HEK293 (cell line): ENCODE results near the gene FRY.

Source experiments
- CTCF ChIA-PET: fragments of 350-600 bp; formaldehyde crosslinking; extraction: SDS; loops from one replicate; lab custom pipeline; 2021; ENCODE audit warnings: antibody characterized with exemption; lab: Yijun Ruan, JAX
- POLR2A ChIA-PET: fragments of 300-600 bp; formaldehyde crosslinking; extraction: SDS; loops from one replicate; lab custom pipeline; 2020; ENCODE audit warnings: antibody characterized with exemption, inconsistent platforms; lab: Yijun Ruan, JAX
- H3K27ac ChIP-seq: fragments of 200-500 bp; sonication (Bioruptor generic); 2 replicates; pipeline ENCODE4 v1.5.1; 2014; ENCODE audit warnings: low read depth, low read length, control low read depth, inconsistent platforms; ENCODE audit errors: extremely low read depth
- H3K36me3 ChIP-seq, 2 experiments: fragments of 200-500 bp in 1 of 2; sonication (Bioruptor generic) in 1 of 2; 1 replicate in 1 of 2; 2 replicates in 1 of 2; pipeline ENCODE4 v1.5.1; 2014 to 2017; ENCODE audit warnings: inconsistent platforms in 2 of 2, low read length in 2 of 2; ENCODE audit not compliant: control insufficient read depth in 2 of 2, insufficient read depth in 1 of 2
- H3K4me1 ChIP-seq: fragments of 200-500 bp; sonication (Bioruptor generic); 2 replicates; pipeline ENCODE4 v1.5.1; 2014; ENCODE audit warnings: mild to moderate bottlenecking, low read length, inconsistent platforms; ENCODE audit not compliant: control insufficient read depth, insufficient read depth
- H3K4me3 ChIP-seq: 2 replicates; pipeline ENCODE4 v1.5.1; 2011; ENCODE audit warnings: low read depth, mild to moderate bottlenecking, control low read depth, low read length, moderate library complexity
- H3K9me3 ChIP-seq: fragments of 200-500 bp; sonication (Bioruptor generic); 2 replicates; pipeline ENCODE4 v1.5.1; 2014; ENCODE audit warnings: low read depth, low read length, inconsistent platforms; ENCODE audit not compliant: control insufficient read depth, insufficient read depth
- CTCF ChIP-seq: fragments of 450-650 bp; formaldehyde crosslinking; IDR thresholded peaks from 2 replicates; pipeline ENCODE4 v1.5.1; 2016; ENCODE audit warnings: missing biosample characterization, missing genetic modification characterization
- KLF1 ChIP-seq: fragments of 450-650 bp; formaldehyde crosslinking; IDR thresholded peaks from 2 replicates; pipeline ENCODE4 v1.5.1; 2016; ENCODE audit warnings: missing biosample characterization, missing genetic modification characterization
- SCRT1 ChIP-seq: fragments of 450-650 bp; formaldehyde crosslinking; IDR thresholded peaks from 2 replicates; pipeline ENCODE4 v1.5.1; 2016; ENCODE audit warnings: missing biosample characterization, missing genetic modification characterization, borderline replicate concordance
- SP3 ChIP-seq: fragments of 450-650 bp; formaldehyde crosslinking; IDR thresholded peaks from 2 replicates; pipeline ENCODE4 v1.5.1; 2016; ENCODE audit warnings: missing biosample characterization, missing genetic modification characterization
- SP7 ChIP-seq: fragments of 450-650 bp; formaldehyde crosslinking; IDR thresholded peaks from 2 replicates; pipeline ENCODE4 v1.5.1; 2016; ENCODE audit warnings: missing biosample characterization, missing genetic modification characterization
- ZBTB49 ChIP-seq: fragments of 450-650 bp; formaldehyde crosslinking; IDR thresholded peaks from 2 replicates; pipeline ENCODE4 v1.5.1; 2016; ENCODE audit warnings: missing biosample characterization, missing genetic modification characterization, low read depth
- ZBTB8A ChIP-seq: fragments of 450-650 bp; formaldehyde crosslinking; IDR thresholded peaks from 2 replicates; pipeline ENCODE4 v1.5.1; 2016; ENCODE audit warnings: missing biosample characterization, missing genetic modification characterization
- ZNF174 ChIP-seq: fragments of 450-650 bp; formaldehyde crosslinking; IDR thresholded peaks from 2 replicates; pipeline ENCODE4 v1.5.0; 2017; ENCODE audit warnings: missing biosample characterization, mild to moderate bottlenecking, missing genetic modification characterization
- ZNF274 ChIP-seq, 2 experiments: fragments of 200-500 bp in 1 of 2; fragments of 450-650 bp in 1 of 2; sonication (Bioruptor generic) in 1 of 2; formaldehyde crosslinking in 1 of 2; IDR thresholded peaks; 2 replicates each; pipeline versions ENCODE4 v1.5.1 to v1.6.1; 2014 to 2016; ENCODE audit warnings: borderline replicate concordance in 1 of 2, inconsistent platforms in 1 of 2, low read length in 1 of 2, missing biosample characterization in 1 of 2, missing genetic modification characterization in 1 of 2
- ZNF423 ChIP-seq: fragments of 450-650 bp; formaldehyde crosslinking; IDR thresholded peaks from 2 replicates; pipeline ENCODE4 v1.5.1; 2016; ENCODE audit warnings: missing biosample characterization, missing genetic modification characterization
- ZNF529 ChIP-seq: fragments of 450-650 bp; formaldehyde crosslinking; IDR thresholded peaks from 2 replicates; pipeline ENCODE4 v1.5.1; 2017; ENCODE audit warnings: missing genetic modification characterization, missing biosample characterization; ENCODE audit not compliant: insufficient replicate concordance
- ZNF549 ChIP-seq: fragments of 450-650 bp; IDR thresholded peaks from 2 replicates; pipeline ENCODE4 v1.5.1; 2018; ENCODE audit warnings: missing biosample characterization, missing genetic modification characterization, mild to moderate bottlenecking, inconsistent platforms, moderate library complexity
- ZNF600 ChIP-seq: fragments of 450-650 bp; formaldehyde crosslinking; IDR thresholded peaks from 2 replicates; pipeline ENCODE4 v1.5.1; 2016; ENCODE audit warnings: missing biosample characterization, missing genetic modification characterization
- ZNF654 ChIP-seq: fragments of 450-650 bp; formaldehyde crosslinking; IDR thresholded peaks from 2 replicates; pipeline ENCODE4 v1.5.1; 2016; ENCODE audit warnings: low read depth, missing biosample characterization, missing genetic modification characterization
- ZNF791 ChIP-seq: fragments of 450-650 bp; formaldehyde crosslinking; IDR thresholded peaks from 2 replicates; pipeline ENCODE4 v1.5.1; 2016; ENCODE audit warnings: missing biosample characterization, missing genetic modification characterization
- TF ChIP-seq, protein P1 (sequence below): fragments of 450-650 bp; formaldehyde crosslinking; IDR thresholded peaks from 2 replicates; pipeline ENCODE4 v1.5.1; 2016; ENCODE audit warnings: missing biosample characterization, missing genetic modification characterization
- TF ChIP-seq, protein P2 (sequence below): fragments of 450-650 bp; formaldehyde crosslinking; IDR thresholded peaks from 2 replicates; pipeline ENCODE4; 2016; ENCODE audit warnings: missing biosample characterization, missing genetic modification characterization

Gene FRY

GRCh38 chr13:32016631-32017030 lies 14.9 kb upstream of the FRY start (continued):
- TF ChIP-seq ZNF274 (IDR thresholded peaks at IDR 0.05; ENCODE audit: low read length) (no peak), ZNF274 (tag by site-specific recombination; IDR thresholded peaks at IDR 0.05; ENCODE audit: borderline replicate concordance) (no peak), SP7 (tag by site-specific recombination) (no peak)
- TF ChIP-seq, all 188 proteins: peak for 0

GRCh38 chr13:32017474-32017873 lies 14.1 kb upstream of the FRY start:
- CTCF ChIA-PET, result interaction anchor here (0.6 kb wide), 1 partner anchor 150 kb away, joined by 3 read pairs; no protein-coding TSS in a partner anchor

DNA sequence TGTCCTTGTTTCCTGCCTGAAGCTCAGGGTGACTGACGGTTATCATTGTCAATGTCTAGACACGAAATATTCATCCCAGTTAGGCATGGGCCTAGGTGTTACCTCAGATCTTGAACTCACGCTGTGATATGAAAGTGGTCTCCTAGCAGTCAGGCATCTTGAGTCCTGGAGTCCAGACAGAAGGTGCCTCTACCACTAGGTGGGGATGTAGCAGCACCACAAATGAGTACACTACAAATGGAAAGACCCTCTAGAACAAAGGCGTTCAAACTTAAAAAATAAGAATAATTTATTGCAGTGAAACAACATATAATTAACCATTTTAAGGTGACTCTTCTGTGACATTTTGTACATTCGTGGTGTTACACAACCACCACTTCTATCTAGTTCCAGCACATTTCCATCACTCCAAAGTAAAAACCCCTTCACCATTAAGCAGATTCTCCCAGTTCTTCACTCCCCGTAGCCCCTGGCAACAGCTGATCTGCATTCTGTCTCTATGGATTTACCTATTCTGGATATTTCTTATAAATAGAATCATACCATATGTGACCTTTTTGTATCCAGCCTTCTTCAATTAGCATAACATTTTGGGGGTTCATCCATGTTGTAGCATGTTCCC lies 11.9 kb upstream of the FRY start:
- ChIA-PET POLR2A (no interaction called here), CTCF (interaction anchor here (0.6 to 2.0 kb wide), 9 partner anchors 8 to 561 kb away, joined by 3 to 7 read pairs (median 3); no protein-coding TSS in a partner anchor)
- Histone ChIP-seq H3K4me3 (no peak overlapping the region), H3K36me3 (no peaks in the 10 kb centered on the region), H3K4me1 (no peaks in the 10 kb centered on the region), H3K9me3 (no peaks in the 10 kb centered on the region), H3K27ac (no peak overlapping the region)
- TF ChIP-seq ZNF654 (tag by site-specific recombination) (peak; percentile 72), CTCF (tag by site-specific recombination) (peak; percentile 30; the same call in 1 of the 2 replicates), ZBTB8A (tag by site-specific recombination) (no peak)

More at GRCh38 chr13:32017474-32017873, 14.1 kb upstream of the FRY start:
- no peaks in the 10 kb centered on the region for H3K9me3 ChIP-seq
- POLR2A ChIA-PET, result no interaction called here
- no peak overlapping the region for H3K27ac ChIP-seq
- TF ChIP-seq, protein P1, sequence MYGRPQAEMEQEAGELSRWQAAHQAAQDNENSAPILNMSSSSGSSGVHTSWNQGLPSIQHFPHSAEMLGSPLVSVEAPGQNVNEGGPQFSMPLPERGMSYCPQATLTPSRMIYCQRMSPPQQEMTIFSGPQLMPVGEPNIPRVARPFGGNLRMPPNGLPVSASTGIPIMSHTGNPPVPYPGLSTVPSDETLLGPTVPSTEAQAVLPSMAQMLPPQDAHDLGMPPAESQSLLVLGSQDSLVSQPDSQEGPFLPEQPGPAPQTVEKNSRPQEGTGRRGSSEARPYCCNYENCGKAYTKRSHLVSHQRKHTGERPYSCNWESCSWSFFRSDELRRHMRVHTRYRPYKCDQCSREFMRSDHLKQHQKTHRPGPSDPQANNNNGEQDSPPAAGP (tag by site-specific recombination), result no peak
- no peak for TF ChIP-seq ZBTB49 (tag by site-specific recombination)
- no peak for TF ChIP-seq ZNF549 (tag by site-specific recombination)
- TF ChIP-seq SP3, result no peak
- no peak for TF ChIP-seq ZNF529
- TF ChIP-seq ZNF600 (tag by site-specific recombination), result no peak
- TF ChIP-seq SCRT1 (tag by site-specific recombination), result no peak
- no peak for TF ChIP-seq ZNF174 (tag by site-specific recombination)
- no peaks in the 10 kb centered on the region for H3K36me3 ChIP-seq
- H3K4me3 ChIP-seq, result no peak overlapping the region
- no peaks in the 10 kb centered on the region for H3K4me1 ChIP-seq

DNA sequence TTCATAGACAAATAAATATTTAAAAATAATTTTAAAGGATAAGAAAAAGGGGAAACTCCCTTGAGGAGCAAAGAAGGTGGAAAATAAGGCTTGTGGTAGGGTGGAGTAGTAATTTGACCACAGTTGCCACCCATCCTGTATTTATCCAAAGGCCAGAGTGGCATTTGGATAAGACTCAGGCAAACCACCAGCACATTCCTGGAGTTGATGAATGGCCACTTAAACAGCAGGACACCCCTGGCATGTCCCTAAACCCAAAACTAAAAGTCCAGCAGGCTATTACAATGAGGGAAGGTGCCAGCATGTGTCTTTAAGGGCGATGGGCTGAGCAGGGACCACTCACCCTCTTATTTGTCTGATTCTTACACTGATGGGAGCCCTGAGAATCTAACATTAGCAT lies 9.8 kb upstream of the FRY start:
- H3K36me3 ChIP-seq, result no peaks in the 10 kb centered on the region
- no peak overlapping the region for H3K27ac ChIP-seq
- H3K4me3 ChIP-seq, result no peak overlapping the region
- no peak for TF ChIP-seq ZNF791
- TF ChIP-seq KLF1, result peak; percentile 71
- TF ChIP-seq, protein P2, sequence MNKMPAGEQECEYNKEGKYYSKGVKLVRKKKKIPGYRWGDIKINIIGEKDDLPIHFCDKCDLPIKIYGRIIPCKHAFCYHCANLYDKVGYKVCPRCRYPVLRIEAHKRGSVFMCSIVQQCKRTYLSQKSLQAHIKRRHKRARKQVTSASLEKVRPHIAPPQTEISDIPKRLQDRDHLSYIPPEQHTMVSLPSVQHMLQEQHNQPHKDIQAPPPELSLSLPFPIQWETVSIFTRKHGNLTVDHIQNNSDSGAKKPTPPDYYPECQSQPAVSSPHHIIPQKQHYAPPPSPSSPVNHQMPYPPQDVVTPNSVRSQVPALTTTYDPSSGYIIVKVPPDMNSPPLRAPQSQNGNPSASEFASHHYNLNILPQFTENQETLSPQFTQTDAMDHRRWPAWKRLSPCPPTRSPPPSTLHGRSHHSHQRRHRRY (tag by site-specific recombination), result no peak
- no peak for TF ChIP-seq ZNF423 (tag by site-specific recombination)
- TF ChIP-seq, protein P1 (tag by site-specific recombination), result 0 out of 2 replicates have a peak, but pooled peaks have one; percentile 25
- ChIA-PET CTCF (no interaction called here), POLR2A (no interaction called here)
- no peaks in the 10 kb centered on the region for H3K4me1 ChIP-seq
- no peaks in the 10 kb centered on the region for H3K9me3 ChIP-seq
